ENCODE data around the gene ERMAP.

The ERMAP gene

GRCh38 chr1:42824481-42825035 is 7.6 kb downstream of the ERMAP start:
- Mint-ChIP-seq H3K36me3 (peaks cover 3% of the 10 kb centered on the region), H3K4me1 (ENCODE audit: low read depth) (peaks cover 5% of the 10 kb centered on the region), H3K4me3 (no peak overlapping the region), H3K27me3 (no peaks in the 10 kb centered on the region), H3K27ac (no peak overlapping the region), H3K9me3 (ENCODE audit: low read depth) (no peaks in the 10 kb centered on the region)

DNA sequence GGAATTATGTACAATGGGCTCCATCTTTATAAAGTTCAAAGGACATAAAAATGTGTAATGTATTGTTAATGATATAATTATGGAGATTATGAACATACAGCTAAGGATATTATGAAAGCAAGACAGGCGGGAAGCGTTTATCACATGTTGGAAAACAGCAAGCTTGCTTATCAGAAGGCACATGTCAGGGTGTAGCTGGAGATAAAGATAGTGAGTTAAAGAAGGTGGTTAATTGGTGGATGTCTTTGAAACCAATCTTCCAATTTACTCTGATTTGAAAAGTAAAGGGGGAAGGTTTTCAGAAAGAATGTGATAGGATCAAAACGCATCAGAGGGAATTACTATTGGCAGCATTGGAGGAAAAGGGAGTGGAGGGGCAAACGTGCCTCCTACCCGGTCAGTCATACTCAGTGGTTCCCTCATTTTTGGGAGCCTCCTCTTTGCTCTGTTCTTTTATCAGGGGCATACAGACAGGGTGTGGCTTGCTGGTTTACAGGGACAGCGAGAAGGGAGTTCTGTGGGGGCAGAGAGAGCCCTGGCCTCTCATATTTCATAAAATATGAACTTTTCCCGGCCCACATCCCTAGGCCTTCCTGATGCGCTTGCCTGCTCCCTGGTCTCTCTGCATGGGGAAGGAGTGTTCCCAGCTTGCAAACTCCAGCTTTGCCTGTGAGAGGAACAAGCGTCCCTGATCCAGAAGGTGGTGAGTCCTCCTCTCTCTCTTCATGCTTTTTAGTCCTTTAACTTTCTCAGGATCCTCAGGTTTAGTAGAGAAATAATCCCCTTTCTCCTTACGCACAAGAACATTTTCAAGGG is 8.3 kb downstream of the ERMAP start:
- H3K27ac Mint-ChIP-seq: no peak overlapping the region
- H3K4me1 Mint-ChIP-seq (ENCODE audit: low read depth): peaks cover 5% of the 10 kb centered on the region
- peaks cover 2% of the 10 kb centered on the region for H3K36me3 Mint-ChIP-seq
- no peak overlapping the region for H3K4me3 Mint-ChIP-seq
- H3K9me3 Mint-ChIP-seq (ENCODE audit: low read depth): no peaks in the 10 kb centered on the region
- H3K27me3 Mint-ChIP-seq: no peaks in the 10 kb centered on the region

- Mint-ChIP-seq H3K27ac (no peak overlapping the region), H3K4me3 (no peak overlapping the region), H3K4me1 (ENCODE audit: low read depth) (no peaks in the 10 kb centered on the region), H3K9me3 (ENCODE audit: low read depth) (no peaks in the 10 kb centered on the region), H3K36me3 (peaks cover 7% of the 10 kb centered on the region), H3K27me3 (no peaks in the 10 kb centered on the region)
These were observed 13.7 kb downstream of the ERMAP start for GRCh38 chr1:42830631-42831030.

DNA sequence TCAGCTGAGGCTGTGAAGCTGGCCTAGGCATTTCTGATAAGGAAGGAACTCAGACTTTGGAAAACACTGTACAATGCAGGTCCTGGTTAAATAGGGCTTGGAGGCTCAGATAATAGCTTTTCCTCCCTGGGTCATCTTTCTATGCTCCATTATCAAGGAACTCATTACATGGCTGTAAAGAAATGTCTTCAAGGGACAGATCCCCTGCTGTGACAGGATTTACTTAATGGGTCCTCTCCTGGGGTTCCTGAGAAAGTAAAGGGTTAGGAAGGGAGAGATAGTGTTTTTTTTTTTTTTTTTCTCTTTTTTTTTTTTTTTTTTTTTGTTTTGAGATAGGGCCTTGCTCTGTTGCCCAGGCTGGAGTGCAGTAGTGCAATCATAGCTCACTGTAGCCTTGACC is 14.4 kb downstream of the ERMAP start:
- H3K36me3 Mint-ChIP-seq: peaks cover 7% of the 10 kb centered on the region
- no peak overlapping the region for H3K4me3 Mint-ChIP-seq
- no peak overlapping the region for H3K27ac Mint-ChIP-seq
- no peaks in the 10 kb centered on the region for H3K9me3 Mint-ChIP-seq (ENCODE audit: low read depth)
- H3K27me3 Mint-ChIP-seq: no peaks in the 10 kb centered on the region
- H3K4me1 Mint-ChIP-seq (ENCODE audit: low read depth): no peaks in the 10 kb centered on the region

GRCh38 chr1:42832641-42833240 is 15.8 kb downstream of the ERMAP start:
- Mint-ChIP-seq H3K27ac (no peak overlapping the region), H3K27me3 (no peaks in the 10 kb centered on the region), H3K36me3 (peaks cover 7% of the 10 kb centered on the region), H3K9me3 (ENCODE audit: low read depth) (no peaks in the 10 kb centered on the region), H3K4me1 (ENCODE audit: low read depth) (no peaks in the 10 kb centered on the region), H3K4me3 (no peak overlapping the region)

GRCh38 chr1:42833981-42834380 is 17.1 kb downstream of the ERMAP start:
- H3K27ac Mint-ChIP-seq: no peak overlapping the region
- H3K27me3 Mint-ChIP-seq: no peaks in the 10 kb centered on the region
- no peaks in the 10 kb centered on the region for H3K4me1 Mint-ChIP-seq (ENCODE audit: low read depth)
- H3K4me3 Mint-ChIP-seq: no peak overlapping the region
- peaks cover 10% of the 10 kb centered on the region for H3K36me3 Mint-ChIP-seq
- H3K9me3 Mint-ChIP-seq (ENCODE audit: low read depth): no peaks in the 10 kb centered on the region

GRCh38 chr1:42834803-42835202 is 17.9 kb downstream of the ERMAP start:
- Mint-ChIP-seq H3K9me3 (ENCODE audit: low read depth) (no peaks in the 10 kb centered on the region), H3K36me3 (peaks cover 10% of the 10 kb centered on the region), H3K27ac (no peak overlapping the region), H3K27me3 (no peaks in the 10 kb centered on the region), H3K4me3 (no peak overlapping the region), H3K4me1 (ENCODE audit: low read depth) (no peaks in the 10 kb centered on the region)

DNA sequence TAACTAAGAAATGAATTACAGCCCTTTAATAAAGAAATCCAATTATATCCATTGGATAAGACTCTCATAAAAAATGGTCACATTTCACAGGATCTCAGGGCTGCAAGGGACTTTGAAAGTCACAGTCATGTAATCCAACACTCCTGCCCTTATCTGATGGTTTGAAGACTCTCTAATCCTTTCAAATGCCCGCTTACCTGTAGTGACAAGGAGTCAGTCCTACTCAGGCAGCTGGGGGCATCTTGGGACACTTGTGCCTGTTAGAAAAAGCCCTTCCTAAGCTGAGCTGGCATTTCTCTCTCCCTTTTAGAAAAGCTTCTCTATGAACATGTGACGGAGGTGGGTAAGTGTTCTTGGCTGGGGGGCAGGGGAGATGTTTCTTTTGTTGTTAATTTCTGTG is 18.5 kb downstream of the ERMAP start:
- Mint-ChIP-seq H3K9me3 (ENCODE audit: low read depth) (no peaks in the 10 kb centered on the region), H3K27ac (no peak overlapping the region), H3K36me3 (peaks cover 6% of the 10 kb centered on the region), H3K27me3 (no peaks in the 10 kb centered on the region), H3K4me3 (no peak overlapping the region), H3K4me1 (ENCODE audit: low read depth) (no peaks in the 10 kb centered on the region)

GRCh38 chr1:42837709-42838108 is 20.8 kb downstream of the ERMAP start:
- H3K27ac Mint-ChIP-seq: no peak overlapping the region
- H3K9me3 Mint-ChIP-seq (ENCODE audit: low read depth): no peaks in the 10 kb centered on the region
- H3K36me3 Mint-ChIP-seq: peaks cover 3% of the 10 kb centered on the region
- no peaks in the 10 kb centered on the region for H3K27me3 Mint-ChIP-seq
- no peak overlapping the region for H3K4me3 Mint-ChIP-seq
- H3K4me1 Mint-ChIP-seq (ENCODE audit: low read depth): no peaks in the 10 kb centered on the region

GRCh38 chr1:42838482-42839190 is 21.7 kb downstream of the ERMAP start:
- Mint-ChIP-seq H3K27ac (no peak overlapping the region), H3K36me3 (peaks cover 7% of the 10 kb centered on the region), H3K4me3 (no peak overlapping the region), H3K27me3 (no peaks in the 10 kb centered on the region), H3K9me3 (ENCODE audit: low read depth) (no peaks in the 10 kb centered on the region), H3K4me1 (ENCODE audit: low read depth) (no peaks in the 10 kb centered on the region)

DNA sequence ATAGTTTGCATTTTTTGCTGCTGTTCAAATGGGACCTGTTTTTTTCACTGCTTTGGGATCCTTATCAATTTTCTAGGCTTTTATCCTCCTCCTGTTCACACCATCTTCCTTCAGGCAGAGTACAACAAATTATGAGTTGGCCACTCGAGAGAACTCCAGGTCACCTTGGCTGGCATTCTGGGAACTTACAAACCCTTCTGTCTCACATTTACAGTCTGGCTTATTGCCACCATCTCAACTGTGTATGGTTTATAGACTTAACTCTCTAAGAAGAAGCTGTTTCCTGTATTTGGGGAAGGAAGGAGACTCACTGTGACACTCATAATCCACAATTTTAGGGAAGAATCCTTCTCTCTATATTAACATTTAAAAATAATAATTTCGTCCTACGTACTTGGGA is 24.1 kb downstream of the ERMAP start:
- Mint-ChIP-seq H3K27me3 (no peaks in the 10 kb centered on the region), H3K9me3 (ENCODE audit: low read depth) (no peaks in the 10 kb centered on the region), H3K4me3 (no peak overlapping the region), H3K4me1 (ENCODE audit: low read depth) (peaks cover 3% of the 10 kb centered on the region), H3K27ac (no peak overlapping the region), H3K36me3 (peaks cover 7% of the 10 kb centered on the region)

- peaks cover 6% of the 10 kb centered on the region for H3K4me1 Mint-ChIP-seq (ENCODE audit: low read depth)
- no peak overlapping the region for H3K27ac Mint-ChIP-seq
- H3K36me3 Mint-ChIP-seq: peaks cover 7% of the 10 kb centered on the region
- H3K9me3 Mint-ChIP-seq (ENCODE audit: low read depth): no peaks in the 10 kb centered on the region
- no peak overlapping the region for H3K4me3 Mint-ChIP-seq
- no peaks in the 10 kb centered on the region for H3K27me3 Mint-ChIP-seq
These were observed 24.7 kb downstream of the ERMAP start for GRCh38 chr1:42841440-42842147.

- H3K4me3 Mint-ChIP-seq: no peak overlapping the region
These were observed 27.7 kb downstream of the ERMAP start for GRCh38 chr1:42844592-42845140.

GRCh38 chr1:42845193-42845592 is 28.3 kb downstream of the ERMAP start:
- Mint-ChIP-seq H3K4me1 (ENCODE audit: low read depth) (peaks cover 33% of the 10 kb centered on the region), H3K27me3 (no peaks in the 10 kb centered on the region), H3K4me3 (no peak overlapping the region), H3K9me3 (ENCODE audit: low read depth) (no peaks in the 10 kb centered on the region), H3K27ac (no peak overlapping the region), H3K36me3 (peaks cover 10% of the 10 kb centered on the region)

More at GRCh38 chr1:42844592-42845140, 27.7 kb downstream of the ERMAP start:
- no peak overlapping the region for H3K27ac Mint-ChIP-seq
- H3K4me1 Mint-ChIP-seq (ENCODE audit: low read depth): peaks cover 30% of the 10 kb centered on the region
- H3K9me3 Mint-ChIP-seq (ENCODE audit: low read depth): no peaks in the 10 kb centered on the region
- no peaks in the 10 kb centered on the region for H3K27me3 Mint-ChIP-seq
- peaks cover 7% of the 10 kb centered on the region for H3K36me3 Mint-ChIP-seq
